Stomach (tissue), 9 donors: ENCODE data around the gene SMIM38. TPM values are rescaled to one million over a fixed set of nuclear protein-coding genes. Genes with fewer than 3 reads are reported as not detected.
"Not testable (repeated sequence)": the region's sequence is repeated elsewhere in the genome, so short reads cannot be mapped to it uniquely, and the experiment has no call there.

Experiments
- DNase-seq, 2 donors: peaks; one replicate each; pipeline versions ENCODE4 v3.0.0 to v3.0.0-alpha.2; 2013 to 2019
- H3K27ac ChIP-seq, 5 donors: fragments of 200-600 bp in 4 of 5; sonication (generic) in 4 of 5; one replicate each; pipeline ENCODE4 v1.5.1; 2013 to 2019; ENCODE audit warnings: mild to moderate bottlenecking in 1 of 5, moderate library complexity in 1 of 5
- H3K27me3 ChIP-seq, 3 donors: fragments of 200-600 bp; sonication (generic); one replicate each; pipeline ENCODE4 v1.5.1; 2017 to 2019; ENCODE audit warnings: mixed run types in 1 of 3
- H3K36me3 ChIP-seq, 4 donors: fragments of 200-600 bp; sonication (generic); 1 replicate in 3 of 4; 2 replicates in 1 of 4; pipeline ENCODE4 v1.5.1; 2016 to 2019
- H3K4me1 ChIP-seq, 4 donors: fragments of 200-600 bp; sonication (generic); one replicate each; pipeline ENCODE4 v1.5.1; 2016 to 2019
- H3K4me3 ChIP-seq, 4 donors: fragments of 200-600 bp; sonication (generic) in 3 of 4; one replicate each; pipeline ENCODE4 v1.5.1; 2016 to 2019; ENCODE audit warnings: mild to moderate bottlenecking in 1 of 4
- H3K9me3 ChIP-seq, 4 donors: fragments of 200-600 bp; sonication (generic); one replicate each; pipeline ENCODE4 v1.5.1; 2016 to 2019
- CTCF ChIP-seq, 7 experiments: fragments of 450-650 bp in 4 of 7; fragments of 200-600 bp in 3 of 7; sonication (generic) in 3 of 7; IDR thresholded peaks; one replicate each; pipeline ENCODE4 v1.5.1; 2016 to 2019; ENCODE audit warnings: antibody characterized with exemption in 7 of 7, control low read depth in 2 of 7, mild to moderate bottlenecking in 1 of 7
- EP300 ChIP-seq: sonication (generic); formaldehyde crosslinking; IDR thresholded peaks from one replicate; pipeline ENCODE4 v1.6.1; 2017; ENCODE audit warnings: antibody characterized with exemption
- POLR2A ChIP-seq, 4 donors: fragments of 450-650 bp; IDR thresholded peaks; one replicate each; pipeline ENCODE4 v1.6.1; 2016; ENCODE audit warnings: antibody characterized with exemption in 4 of 4, control low read depth in 2 of 4, mild to moderate bottlenecking in 1 of 4, moderate library complexity in 1 of 4
- POLR2AphosphoS5 ChIP-seq, 3 donors: sonication (generic); formaldehyde crosslinking; IDR thresholded peaks; one replicate each; pipeline ENCODE4 v1.6.1; 2016; ENCODE audit warnings: antibody characterized with exemption in 3 of 3
- WGBS, 5 donors: extraction: QIAGEN DNeasy Blood & Tissue Kit in 3 of 5; methylation state at CpG; one replicate each; pipeline versions ENCODE4 v1.1.5 to v1.1.7; 2013 to 2018; 5-methylcytosine and 5-hydroxymethylcytosine counted together
- intact Hi-C: fragments of 100-400 bp; cut with DNase I; formaldehyde crosslinking; loops from one replicate; pipeline ENCODE4 v1.15.1; 2023; ENCODE audit warnings: low total_unique reads
- polyA plus RNA-seq, 3 donors: library from polyadenylated mRNA; stranded (reverse); fragments of 200-250 nt; gene quantifications; one replicate each; pipeline ENCODE4 v1.2.3, GENCODE V29; 2013
- total RNA-seq, 5 donors: library from RNA; depleted of rRNA; stranded (reverse); fragments of >200 nt; gene quantifications; one replicate each; pipeline versions ENCODE4 v1.1.0 to v1.2.3, GENCODE V29; 2014 to 2016
- donor health status: healthy with polysubstance abuse.
- donor health status: Bipolar disorder and iron deficiency.
- donor health status: healthy.

The SMIM38 gene
- total and polyA plus RNA-seq, 8 donors = 1.2 to 31.2 (median 9.3) TPM; not detected in 1

- Histone ChIP-seq H3K27me3 (no peaks in the 10 kb centered on the region), H3K27ac (peak overlapping the region; percentile 20 to 77 (median 66)), H3K4me3 (no peak overlapping the region), H3K4me1 (peaks cover 8 to 36% (median 22%) of the 10 kb centered on the region in 4 donors), H3K9me3 (peaks cover 0 to 6% (median 2%) of the 10 kb centered on the region in 4 donors), H3K36me3 (no peaks in the 10 kb centered on the region)
- TF ChIP-seq POLR2AphosphoS5 (IDR thresholded peaks at IDR 0.05) (peak in 2 of 3 donors; percentile 47 to 77), POLR2A (IDR thresholded peaks at IDR 0.05) (no peak), CTCF (IDR thresholded peaks at IDR 0.05) (peak in 6 of 7 experiments; percentile 40 to 96 (median 82)), EP300 (no peak)
- DNase-seq = peak; percentile 87 to 94
- intact Hi-C loops = no loop called here
- 30 to 40% (median 36%) methylated on average over 14 to 15 of the region's 15 CpGs for WGBS, 5 donors
These were observed 24.0 kb upstream of the SMIM38 start for GRCh38 chr11:69131644-69132300.

GRCh38 chr11:69132301-69132670 lies 23.4 kb upstream of the SMIM38 start:
- Histone ChIP-seq H3K9me3 (peaks cover 0 to 6% (median 2%) of the 10 kb centered on the region in 4 donors), H3K27me3 (no peaks in the 10 kb centered on the region), H3K27ac (peak overlapping the region in 4 of 5 donors; percentile 20 to 77 (median 66)), H3K36me3 (no peaks in the 10 kb centered on the region), H3K4me1 (peaks cover 3 to 31% (median 17%) of the 10 kb centered on the region in 4 donors), H3K4me3 (no peak overlapping the region)
- 83 to 92% (median 89%) methylated on average over 7 of the region's 7 CpGs for WGBS, 5 donors
- DNase-seq = no peak
- TF ChIP-seq CTCF (IDR thresholded peaks at IDR 0.05) = no peak
- intact Hi-C loops = no loop called here

GRCh38 chr11:69133251-69133650 lies 22.5 kb upstream of the SMIM38 start:
- Histone ChIP-seq H3K36me3 (peaks cover 0 to 2% (median 0%) of the 10 kb centered on the region in 4 donors), H3K27ac (no peak overlapping the region), H3K27me3 (no peaks in the 10 kb centered on the region), H3K9me3 (peaks cover 0 to 4% (median 0%) of the 10 kb centered on the region in 4 donors), H3K4me3 (no peak overlapping the region), H3K4me1 (peaks cover 0 to 28% (median 16%) of the 10 kb centered on the region in 4 donors)
- 80 to 94% (median 88%) methylated on average over 4 of the region's 4 CpGs for WGBS, 5 donors
- intact Hi-C loops = no loop called here
- no peak for DNase-seq
- no peak for TF ChIP-seq CTCF (IDR thresholded peaks at IDR 0.05)
- TF ChIP-seq POLR2A (IDR thresholded peaks at IDR 0.05) = no peak
- no peak for TF ChIP-seq EP300
- TF ChIP-seq POLR2AphosphoS5 (IDR thresholded peaks at IDR 0.05) = no peak

GRCh38 chr11:69134182-69134581 lies 21.6 kb upstream of the SMIM38 start:
- H3K4me3 ChIP-seq, DNase-seq, H3K27me3 ChIP-seq, H3K9me3 ChIP-seq, intact Hi-C loops: not testable (repeated sequence)
- WGBS, 5 donors = 87 to 97% (median 90%) methylated on average over 1 to 2 of the region's 2 CpGs
- Histone ChIP-seq H3K27ac (peak overlapping the region in 3 of 5 donors; percentile 4 to 65 (median 37)), H3K4me1 (peaks cover 0 to 28% (median 16%) of the 10 kb centered on the region in 4 donors), H3K36me3 (peaks cover 0 to 11% (median 0%) of the 10 kb centered on the region in 4 donors)

GRCh38 chr11:69134957-69135356 lies 20.8 kb upstream of the SMIM38 start:
- peaks cover 0 to 28% (median 16%) of the 10 kb centered on the region in 4 donors for H3K4me1 ChIP-seq
- no peak overlapping the region for H3K4me3 ChIP-seq
- WGBS, 5 donors = 40 to 72% (median 47%) methylated on average over 8 of the region's 8 CpGs
- H3K36me3 ChIP-seq = peaks cover 0 to 11% (median 0%) of the 10 kb centered on the region in 4 donors
- no peaks in the 10 kb centered on the region for H3K27me3 ChIP-seq
- H3K9me3 ChIP-seq = peaks cover 0 to 4% (median 0%) of the 10 kb centered on the region in 4 donors
- H3K27ac ChIP-seq = peak overlapping the region in 4 of 5 donors; percentile 37 to 65 (median 45)
- peak in 2 of 3 donors; percentile 60 to 71 for TF ChIP-seq POLR2AphosphoS5 (IDR thresholded peaks at IDR 0.05)
- TF ChIP-seq POLR2A (IDR thresholded peaks at IDR 0.05) = no peak
- DNase-seq = peak in 1 of 2 donors; percentile 64
- intact Hi-C loops = no loop called here
